GM19043 (cell line): ENCODE results near the gene TMEM60.
"Not testable (repeated sequence)": the region's sequence is repeated elsewhere in the genome, so short reads cannot be mapped to it uniquely, and the experiment has no call there.

Experiments used
- ATAC-seq: cut with Tn5 transposase; IDR thresholded peaks from one replicate; pipeline ENCODE4 v1.9.1; 2021; ENCODE audit warnings: low read depth; ENCODE audit not compliant: unreplicated experiment

Gene TMEM60

DNA sequence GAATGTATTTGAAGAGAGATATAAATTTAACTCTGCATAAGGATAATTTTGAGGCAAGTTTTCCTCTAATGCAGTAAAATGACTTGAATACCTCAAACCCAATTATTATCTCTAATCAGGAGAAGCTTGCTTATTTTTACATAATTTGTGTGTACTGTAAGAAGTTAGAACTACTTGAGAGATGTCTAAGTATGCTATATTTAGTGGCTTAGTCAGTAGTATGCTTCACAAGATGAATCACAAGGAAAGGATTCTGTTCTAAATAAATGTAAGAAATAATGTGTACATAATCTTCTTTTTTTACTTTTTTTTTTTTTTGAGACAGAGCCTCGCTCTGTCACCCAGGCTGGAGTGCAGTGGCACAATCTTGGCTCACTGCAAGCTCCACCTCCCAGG is 14.1 kb upstream of the TMEM60 start:
- no peak for ATAC-seq

DNA sequence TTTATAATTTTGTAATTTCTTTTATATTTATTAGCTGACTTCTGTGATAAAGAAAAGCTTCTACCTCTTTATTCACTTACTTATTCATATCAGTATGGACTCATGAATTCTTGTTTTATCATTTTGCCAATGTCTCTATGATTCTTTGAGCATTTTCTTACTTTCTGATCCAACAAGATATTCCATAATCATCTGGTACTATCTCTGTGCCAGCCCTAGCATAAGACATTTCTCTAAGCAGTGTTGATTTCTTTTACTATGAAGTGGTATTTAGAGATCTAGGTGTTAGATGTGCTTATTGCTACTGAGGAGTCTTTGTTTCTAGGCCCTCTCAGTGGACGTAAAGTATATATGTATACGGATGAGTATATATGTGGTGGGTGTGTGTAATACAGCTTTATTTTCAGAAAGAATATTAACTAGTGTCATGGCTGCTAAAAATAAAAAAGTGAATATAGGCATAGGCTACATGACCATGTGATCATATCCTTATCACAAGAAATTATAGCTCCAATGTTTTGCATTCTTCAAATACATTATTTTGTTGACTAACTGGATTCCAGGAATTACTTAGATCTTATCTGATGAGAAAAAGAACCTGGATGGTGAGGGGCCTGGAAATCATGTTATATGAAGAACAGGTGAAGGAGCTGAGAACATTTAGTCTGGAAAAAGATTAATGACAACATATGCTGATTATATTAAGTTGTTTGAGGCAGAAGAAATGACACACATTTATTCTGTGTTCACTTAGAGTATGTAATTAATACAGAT is 13.5 kb upstream of the TMEM60 start:
- ATAC-seq = no peak

DNA sequence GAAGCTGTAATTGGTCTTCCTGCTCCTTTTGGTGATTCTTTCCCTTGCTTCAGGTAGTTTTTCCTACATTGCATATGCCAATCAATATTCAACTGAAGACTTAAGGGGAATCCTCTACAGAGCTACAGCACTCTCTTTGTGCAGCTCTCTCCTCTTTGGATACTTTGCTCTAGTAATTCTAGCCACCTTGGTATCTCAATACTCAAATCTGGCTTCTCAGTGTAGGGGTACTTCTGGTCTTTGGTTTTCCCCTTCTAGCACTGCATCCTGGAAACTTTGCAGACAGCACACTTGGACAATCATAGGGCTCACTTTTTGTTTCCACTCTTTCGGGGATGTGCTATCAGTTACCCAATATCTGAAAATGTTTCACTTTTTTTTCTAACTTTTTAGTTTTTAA is 10.3 kb upstream of the TMEM60 start:
- no peak for ATAC-seq

DNA sequence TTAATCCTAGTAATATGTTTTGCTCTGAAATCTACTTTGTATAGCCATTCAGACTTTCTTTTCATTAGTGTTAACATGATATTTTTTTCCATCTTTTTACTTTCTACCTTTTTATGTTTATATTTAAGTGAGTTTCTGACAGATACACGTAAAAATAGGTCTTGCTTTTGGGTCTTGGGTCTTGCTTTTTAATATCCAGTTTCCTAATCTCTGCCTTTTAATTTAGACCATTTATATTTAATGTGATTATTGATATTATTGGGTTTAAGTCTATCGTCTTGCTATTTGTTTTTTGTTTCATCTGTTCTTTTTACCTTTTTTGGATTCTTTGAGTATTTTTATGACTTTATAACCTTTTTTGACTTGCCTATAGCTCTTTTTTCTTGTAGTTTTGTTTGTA is 8.2 kb upstream of the TMEM60 start:
- ATAC-seq = no peak

DNA sequence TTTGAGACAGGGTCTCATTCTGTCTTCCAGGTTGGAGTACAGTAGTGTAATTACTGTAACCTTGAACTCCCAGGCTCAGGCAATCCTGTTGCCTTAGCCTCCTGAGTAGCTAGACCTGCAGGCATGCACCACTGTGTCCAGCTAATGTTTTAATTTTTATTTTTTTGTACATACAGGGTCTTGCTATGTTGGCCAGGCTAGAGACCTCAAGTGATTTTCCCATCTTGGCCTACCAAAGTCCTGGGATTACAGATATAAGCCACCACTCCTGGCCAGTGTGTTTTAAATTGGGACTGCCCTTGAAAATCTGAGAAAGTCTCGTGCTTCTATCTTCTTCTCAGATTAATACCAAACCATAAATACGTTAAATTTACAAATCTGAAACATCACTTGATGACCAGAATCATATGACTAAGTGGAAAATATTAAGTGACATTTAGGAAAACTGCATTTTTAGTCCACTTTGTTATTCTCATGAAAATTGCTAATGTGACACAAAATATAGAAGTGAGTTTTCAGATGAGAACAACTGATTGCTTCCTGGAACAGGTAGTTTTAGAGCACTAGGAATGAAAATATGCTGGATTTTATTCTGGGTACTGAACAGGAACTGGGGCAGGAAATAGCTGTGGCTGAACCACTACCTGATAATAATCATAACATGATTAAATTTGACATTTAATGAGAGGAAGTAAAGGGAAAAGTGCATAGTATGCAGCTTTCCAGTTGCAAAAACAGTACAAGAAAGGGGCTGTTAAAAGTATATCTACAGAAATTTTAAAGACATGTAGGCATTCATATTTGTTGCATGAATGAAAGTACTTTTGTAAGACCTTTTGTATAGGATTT is 4.5 kb upstream of the TMEM60 start:
- no peak for ATAC-seq

DNA sequence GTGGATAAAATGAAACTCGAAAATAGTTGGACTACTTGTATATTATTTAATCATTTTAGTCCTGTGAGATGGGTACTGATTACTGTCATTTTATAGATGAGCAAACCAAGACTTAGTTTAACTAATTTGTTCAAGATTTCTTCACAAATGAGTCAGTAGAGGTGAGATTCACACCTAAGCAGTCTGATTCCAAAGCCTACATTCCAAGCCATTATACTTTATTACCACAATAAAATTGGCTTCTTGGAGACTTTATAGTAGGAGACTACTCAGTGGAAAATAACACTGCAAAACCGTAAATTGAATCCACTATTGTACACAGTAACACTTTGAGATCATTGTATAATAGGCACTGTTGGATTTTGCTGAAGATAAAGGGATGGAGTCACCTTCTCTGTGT is 2.5 kb upstream of the TMEM60 start:
- no peak for ATAC-seq

DNA sequence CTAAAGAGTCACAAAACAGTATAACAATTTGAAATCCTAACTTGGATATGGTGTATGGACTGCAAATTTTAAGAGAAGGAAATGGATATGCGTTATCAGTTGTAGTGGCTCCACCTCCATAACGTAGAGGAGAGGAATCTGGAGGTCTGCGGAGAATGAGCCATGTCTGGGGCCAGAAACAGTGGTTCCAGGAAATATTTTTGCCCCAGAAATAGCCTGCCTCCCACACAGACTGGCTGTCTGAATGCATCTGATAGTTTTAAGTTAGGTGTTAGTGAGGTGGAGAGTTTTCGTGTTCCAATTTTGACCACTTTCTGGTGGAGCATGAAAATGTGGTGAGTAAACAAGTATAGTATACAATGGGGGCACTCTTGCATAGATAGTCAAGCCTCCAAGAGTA is 1.9 kb upstream of the TMEM60 start:
- ATAC-seq = no peak

DNA sequence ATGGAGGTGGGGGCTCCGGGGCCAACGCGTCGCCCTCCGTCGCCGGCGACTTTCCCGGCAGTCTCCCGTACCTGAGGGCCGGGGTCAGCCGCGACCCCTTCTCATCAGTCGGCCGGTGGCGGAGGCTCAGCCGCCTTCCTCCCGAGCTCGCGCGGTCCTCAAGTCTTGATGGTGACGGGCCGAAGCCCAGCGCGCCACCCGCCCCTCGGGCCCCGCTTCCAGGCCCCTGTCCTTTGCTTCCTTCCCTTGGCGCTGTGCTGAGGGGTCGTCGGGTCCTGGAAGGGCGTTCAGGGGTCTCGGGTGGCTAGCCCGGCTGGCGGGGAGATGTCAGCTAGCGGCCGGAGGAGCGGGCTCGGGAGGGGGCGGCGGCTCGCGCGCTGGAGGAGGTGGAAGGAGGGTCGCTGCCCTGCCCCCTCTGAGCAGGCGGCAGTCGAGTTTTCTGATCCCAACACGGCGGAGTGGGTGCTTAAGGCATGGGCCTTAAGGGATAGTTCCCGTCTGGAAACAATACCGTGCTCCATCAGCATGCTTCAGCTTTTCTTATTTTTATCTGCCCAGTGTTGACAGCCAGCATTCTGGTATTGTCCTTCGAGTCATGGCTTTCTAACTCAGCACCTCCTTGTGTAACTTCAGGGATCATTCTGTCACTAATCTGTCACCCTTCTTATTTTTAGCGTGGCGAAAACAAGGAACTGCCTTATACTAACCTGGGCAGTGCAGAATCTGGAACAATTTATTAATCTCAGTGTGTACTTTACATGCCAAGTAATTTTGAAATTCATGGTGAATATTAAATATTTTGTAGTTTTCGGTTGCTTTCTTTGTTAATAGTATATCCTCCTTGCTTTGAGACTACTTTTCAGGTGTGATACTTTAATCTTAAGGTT is 1.1 kb upstream of the TMEM60 start:
- ATAC-seq = no peak

DNA sequence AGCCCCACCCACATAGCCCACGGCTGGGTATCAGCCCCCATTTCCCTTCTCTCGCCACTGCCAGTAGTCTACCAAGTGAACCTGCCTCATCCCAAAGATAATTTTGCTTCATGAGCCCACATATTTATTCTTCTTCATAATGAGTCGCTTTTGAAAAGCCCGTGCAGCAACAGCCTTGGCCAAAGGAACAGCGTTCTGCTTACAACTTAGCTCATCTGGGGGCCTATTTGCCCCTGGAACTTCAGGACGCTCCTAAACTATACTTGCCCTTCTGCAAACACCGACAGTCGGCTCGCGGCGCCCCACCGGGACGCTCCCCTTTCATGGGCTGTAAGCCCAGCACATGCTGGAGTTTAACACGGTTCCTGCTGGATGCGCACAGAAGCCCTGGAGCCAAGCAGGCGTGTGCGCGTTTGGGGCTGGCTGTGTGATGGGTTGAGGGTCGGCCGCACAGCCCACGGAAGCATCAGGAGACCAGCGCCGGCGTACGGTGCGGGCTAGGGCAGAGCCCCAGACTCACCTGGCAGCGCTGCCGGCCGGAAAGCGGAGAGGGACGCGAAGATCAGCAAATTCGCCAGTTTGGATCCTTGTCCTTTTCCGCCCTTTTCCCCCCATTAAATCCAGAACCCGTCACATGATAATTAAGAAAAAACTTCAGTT is 370 bp downstream of the TMEM60 start:
- ATAC-seq = peak; percentile 22

DNA sequence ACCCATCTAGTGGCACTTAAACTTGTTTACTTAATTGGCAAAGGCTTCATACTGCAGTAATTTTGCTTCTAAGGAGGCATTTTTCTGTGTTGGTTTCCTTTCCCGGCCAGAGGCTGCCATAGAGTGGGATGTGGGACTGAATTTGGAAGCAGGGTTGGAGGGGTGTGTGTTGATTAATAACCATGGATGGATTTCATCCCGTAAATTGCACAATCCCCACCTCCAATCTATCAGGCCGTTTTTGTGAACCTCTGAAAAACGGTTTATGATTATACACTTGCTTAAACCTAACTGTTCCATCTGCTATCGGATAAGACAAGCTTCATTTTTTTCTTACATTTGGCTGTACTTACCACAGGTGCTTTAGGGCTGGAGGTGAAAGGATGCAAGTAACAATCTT is 1.3 kb downstream of the TMEM60 start:
- no peak for ATAC-seq

DNA sequence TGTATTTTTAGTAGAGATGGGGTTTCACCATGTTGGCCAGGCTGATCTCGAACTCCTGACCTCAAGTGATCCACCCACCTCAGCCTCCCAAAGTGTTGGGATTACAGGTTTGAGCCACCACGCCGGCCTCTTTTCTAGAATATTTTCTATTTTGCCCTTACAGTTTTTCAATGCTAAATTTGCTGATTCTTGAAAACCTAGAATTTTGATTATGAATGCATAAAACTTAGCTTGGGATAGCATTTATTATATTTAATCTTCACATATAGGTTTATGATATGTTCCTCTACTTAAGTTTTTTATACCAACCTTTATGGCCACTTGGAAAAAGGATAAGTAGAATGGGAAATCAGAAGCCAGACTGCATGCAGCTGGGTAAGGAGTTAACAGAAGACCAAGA is 2.1 kb downstream of the TMEM60 start:
- ATAC-seq = no peak

DNA sequence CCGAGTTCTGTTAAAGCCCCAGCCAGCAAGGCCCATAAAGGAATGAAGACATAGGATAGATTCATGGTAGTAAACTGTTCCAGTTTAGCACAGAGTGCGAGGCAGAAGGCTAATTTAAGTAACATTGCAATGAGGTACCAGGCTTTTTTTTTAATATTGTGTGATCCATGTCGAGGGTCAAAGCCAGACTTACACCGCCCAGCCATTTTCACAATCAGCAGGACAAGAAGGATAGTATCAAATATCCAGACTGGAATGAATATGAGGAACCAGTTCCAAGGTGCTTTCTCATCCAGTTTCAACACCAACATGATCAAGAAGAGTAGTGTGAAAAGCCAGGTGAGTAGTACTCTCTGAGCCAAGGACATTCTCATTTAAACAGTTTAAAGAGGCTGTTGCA is 4.2 kb downstream of the TMEM60 start:
- ATAC-seq = no peak

DNA sequence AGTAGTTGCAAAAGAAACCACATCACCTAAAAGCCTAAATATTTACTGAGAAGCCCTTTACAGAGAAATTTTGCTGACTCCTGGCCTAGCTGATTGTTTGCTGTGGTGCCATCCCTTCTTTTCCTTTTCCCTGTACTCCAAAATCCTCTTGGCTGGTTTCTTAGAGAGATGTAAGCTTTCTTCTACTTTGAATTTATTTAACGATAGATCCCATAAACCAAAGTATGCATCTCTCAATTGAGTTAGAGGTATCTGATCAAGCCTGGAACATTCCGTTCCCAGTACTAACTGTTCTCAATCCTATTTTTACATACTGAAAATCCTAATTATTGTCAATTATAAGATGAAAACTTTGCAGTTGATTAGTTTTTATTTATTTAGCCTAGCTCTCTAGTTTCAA is 6.3 kb downstream of the TMEM60 start:
- no peak for ATAC-seq

DNA sequence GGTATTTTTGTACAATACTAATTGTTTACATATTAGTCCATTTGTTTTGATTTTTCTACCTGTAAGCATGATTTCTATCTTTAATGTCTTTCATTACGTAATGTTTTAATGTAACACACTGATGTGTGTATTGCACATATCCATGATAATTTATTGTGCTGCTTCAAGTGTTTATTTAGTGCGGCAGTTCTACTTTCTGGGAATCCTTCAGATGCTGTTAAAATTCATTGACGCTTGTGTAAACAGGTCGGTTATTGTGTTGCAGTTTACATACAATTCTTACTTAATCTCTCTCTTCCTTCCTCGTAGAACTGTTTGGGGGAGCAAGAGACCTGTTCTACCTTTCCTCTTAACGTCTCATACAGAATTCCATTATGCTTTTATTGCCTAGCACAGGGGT is 6.9 kb downstream of the TMEM60 start:
- ATAC-seq = no peak

DNA sequence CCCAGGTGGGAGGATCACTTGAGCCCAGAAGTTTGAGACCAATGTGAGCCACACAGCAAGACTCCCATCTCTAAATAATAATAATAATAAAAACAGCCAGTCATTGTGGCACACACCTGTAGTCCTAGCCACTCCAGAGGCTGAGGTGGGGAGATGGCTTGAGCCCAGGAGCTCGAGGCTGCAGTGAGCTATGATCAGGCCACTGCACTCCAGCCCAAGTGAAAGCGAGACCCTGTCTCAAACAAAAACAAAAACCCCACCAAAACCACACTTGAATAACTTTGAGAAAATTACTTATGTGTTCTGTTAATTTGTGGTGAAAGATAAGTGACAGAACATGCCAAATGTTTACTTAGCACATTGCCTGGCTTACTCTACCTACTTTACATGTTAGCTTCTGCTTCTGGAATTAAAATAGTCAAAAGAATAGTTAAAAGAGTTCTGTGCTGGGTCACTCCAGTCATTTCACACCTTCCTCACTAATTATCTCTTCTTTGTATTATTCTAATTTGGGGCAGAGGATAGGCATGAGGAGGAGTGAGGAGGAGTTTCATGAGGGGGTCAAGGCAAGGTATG is 9.8 kb downstream of the TMEM60 start:
- no peak for ATAC-seq

DNA sequence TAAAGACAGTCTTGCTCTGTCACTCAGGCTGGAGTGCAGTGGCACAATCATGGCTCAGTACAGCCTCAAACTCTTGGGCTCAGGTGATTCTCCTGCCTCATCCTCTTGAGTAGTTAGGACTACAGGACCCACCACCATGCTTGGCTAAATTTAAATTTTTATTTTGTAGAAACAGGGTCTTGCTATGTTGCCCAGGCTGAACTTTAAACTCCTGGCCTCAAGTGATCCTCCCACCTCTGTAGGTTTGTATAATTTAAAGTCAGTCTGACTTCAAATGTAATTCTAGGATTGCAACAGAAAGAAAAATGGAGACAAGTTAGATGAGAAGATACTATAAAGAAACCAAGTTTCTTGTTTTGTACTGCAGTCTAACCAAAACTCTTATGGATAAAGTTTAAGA is 11.5 kb downstream of the TMEM60 start:
- ATAC-seq = no peak

DNA sequence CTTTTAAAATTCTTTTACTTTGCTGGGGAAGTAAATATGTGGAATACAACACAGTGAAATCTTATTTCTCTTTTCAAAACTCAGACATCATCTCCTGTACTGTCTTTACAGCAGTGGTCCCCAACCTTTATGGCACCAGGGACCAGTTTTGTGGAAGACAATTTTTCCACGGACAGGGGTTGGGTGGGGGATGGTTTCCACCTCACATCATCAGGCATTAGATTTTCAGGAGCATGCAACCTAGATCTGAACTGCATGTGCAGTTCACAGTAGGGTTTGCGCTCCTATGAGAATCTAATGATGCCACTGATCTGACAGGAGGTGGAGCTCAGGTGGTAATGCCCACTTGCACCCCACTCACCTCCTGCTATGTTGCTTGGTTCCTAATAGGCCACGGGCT is 12.2 kb downstream of the TMEM60 start:
- no peak for ATAC-seq

DNA sequence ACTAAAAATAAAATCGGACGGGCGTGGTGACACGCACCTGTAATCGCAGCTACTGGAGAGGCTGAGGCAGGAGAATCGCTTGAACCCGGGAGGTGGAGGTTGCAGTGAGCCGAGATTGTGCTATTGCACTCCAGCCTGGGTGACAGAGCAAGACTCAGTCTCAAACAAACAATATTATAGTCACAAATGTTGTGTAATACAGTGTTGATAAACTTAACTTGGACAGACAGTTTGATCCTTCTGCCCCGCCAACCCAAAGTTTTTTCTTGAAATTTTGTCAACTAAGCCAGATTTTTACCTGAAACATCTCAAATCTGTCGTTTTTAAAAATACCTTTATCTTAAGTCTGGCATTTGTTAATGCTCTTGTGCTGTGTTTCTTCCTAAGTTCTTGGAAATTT is 13.8 kb downstream of the TMEM60 start:
- not testable (repeated sequence) for ATAC-seq

DNA sequence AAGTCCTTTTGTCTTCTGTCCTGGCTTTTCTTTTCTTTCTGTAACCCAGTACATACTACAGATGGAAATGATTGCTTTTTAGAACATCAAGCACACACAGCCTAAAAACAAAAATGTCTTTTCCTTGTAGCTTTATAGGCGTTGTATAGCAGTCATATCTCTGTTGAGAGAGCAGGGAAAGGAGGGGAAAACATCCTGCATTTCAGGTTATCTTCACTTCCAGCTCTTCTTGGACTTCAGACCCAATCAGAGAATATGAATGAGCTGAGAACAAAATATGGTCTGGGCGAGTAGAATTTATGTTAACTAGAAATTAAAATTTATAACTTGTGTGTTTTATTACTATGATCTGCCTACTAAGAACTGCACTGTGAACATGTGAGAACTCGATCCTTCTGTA is 14.7 kb downstream of the TMEM60 start:
- ATAC-seq = no peak

DNA sequence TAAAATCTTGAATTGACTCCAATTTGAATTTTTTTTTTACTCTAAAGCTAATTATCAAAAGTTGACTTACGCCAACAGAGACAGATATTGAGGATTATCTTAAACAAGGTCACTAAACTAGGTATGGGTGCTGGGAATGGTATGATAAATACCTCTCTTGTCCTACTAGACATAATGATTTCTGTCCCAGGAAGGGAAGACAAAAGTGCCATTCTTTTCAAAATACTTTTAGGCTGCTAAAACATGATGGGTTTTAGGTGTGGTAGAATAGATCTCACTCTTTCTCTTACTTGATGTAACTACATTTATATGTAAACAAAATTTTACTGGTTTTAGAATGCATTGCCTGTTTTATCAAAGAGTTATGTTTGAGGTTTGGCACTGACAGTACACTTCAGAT is 15.1 kb downstream of the TMEM60 start:
- no peak for ATAC-seq
